Measurements from ENCODE around the gene FAM151B.
"Not testable (repeated sequence)": the region's sequence is repeated elsewhere in the genome, so short reads cannot be mapped to it uniquely, and the experiment has no call there.

DNA sequence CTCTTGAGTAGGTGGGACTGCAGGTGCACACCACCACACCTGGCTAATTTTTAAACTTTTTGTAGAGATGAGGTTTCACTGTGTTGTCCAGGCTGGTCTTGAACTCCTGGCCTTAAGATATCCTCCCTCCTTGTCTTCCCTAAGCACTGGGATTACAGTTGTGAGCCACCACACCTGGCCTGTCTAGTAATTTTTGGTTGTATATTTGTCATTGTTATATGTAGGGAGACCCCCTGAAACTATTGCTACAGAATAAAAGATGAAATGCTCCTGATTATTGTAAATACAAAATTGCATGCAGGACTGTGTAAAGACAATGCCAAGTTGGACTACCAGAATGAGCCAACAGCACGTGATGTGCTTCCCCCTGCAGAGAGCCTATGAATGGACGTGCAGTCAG is 17.3 kb upstream of the FAM151B start:
- not testable (repeated sequence) for TF ChIP-seq CHD4 (IDR thresholded peaks at IDR 0.05)
- TF ChIP-seq, protein P1, sequence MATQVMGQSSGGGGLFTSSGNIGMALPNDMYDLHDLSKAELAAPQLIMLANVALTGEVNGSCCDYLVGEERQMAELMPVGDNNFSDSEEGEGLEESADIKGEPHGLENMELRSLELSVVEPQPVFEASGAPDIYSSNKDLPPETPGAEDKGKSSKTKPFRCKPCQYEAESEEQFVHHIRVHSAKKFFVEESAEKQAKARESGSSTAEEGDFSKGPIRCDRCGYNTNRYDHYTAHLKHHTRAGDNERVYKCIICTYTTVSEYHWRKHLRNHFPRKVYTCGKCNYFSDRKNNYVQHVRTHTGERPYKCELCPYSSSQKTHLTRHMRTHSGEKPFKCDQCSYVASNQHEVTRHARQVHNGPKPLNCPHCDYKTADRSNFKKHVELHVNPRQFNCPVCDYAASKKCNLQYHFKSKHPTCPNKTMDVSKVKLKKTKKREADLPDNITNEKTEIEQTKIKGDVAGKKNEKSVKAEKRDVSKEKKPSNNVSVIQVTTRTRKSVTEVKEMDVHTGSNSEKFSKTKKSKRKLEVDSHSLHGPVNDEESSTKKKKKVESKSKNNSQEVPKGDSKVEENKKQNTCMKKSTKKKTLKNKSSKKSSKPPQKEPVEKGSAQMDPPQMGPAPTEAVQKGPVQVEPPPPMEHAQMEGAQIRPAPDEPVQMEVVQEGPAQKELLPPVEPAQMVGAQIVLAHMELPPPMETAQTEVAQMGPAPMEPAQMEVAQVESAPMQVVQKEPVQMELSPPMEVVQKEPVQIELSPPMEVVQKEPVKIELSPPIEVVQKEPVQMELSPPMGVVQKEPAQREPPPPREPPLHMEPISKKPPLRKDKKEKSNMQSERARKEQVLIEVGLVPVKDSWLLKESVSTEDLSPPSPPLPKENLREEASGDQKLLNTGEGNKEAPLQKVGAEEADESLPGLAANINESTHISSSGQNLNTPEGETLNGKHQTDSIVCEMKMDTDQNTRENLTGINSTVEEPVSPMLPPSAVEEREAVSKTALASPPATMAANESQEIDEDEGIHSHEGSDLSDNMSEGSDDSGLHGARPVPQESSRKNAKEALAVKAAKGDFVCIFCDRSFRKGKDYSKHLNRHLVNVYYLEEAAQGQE (IDR thresholded peaks at IDR 0.05; ENCODE audit: low read depth, low read length) = not testable (repeated sequence)

Measured in GM12878 (cell line).